Non-pigmented ciliary epithelial cell (primary cell): ENCODE measurements around the gene SERINC5.
"Not testable (repeated sequence)": the region's sequence is repeated elsewhere in the genome, so short reads cannot be mapped to it uniquely, and the experiment has no call there.

Experiments used
- DNase-seq: peaks from one replicate; pipeline ENCODE4 v3.0.0-alpha.2; 2010; ENCODE audit warnings: low read depth

SERINC5 gene

GRCh38 chr5:80195837-80196400, 59.9 kb downstream of the SERINC5 start:
- no peak for DNase-seq

GRCh38 chr5:80194468-80194867, 61.4 kb downstream of the SERINC5 start:
- DNase-seq, result no peak

GRCh38 chr5:80193401-80193800, 62.4 kb downstream of the SERINC5 start:
- DNase-seq, result no peak

GRCh38 chr5:80192507-80193241, 63.2 kb downstream of the SERINC5 start:
- DNase-seq, result no peak

GRCh38 chr5:80191991-80192398, 63.9 kb downstream of the SERINC5 start:
- no peak for DNase-seq

- no peak for DNase-seq
These were observed 64.5 kb downstream of the SERINC5 start for GRCh38 chr5:80191397-80191796.

GRCh38 chr5:80190960-80191359, 64.9 kb downstream of the SERINC5 start:
- no peak for DNase-seq

GRCh38 chr5:80189701-80190100, 66.1 kb downstream of the SERINC5 start:
- no peak for DNase-seq

GRCh38 chr5:80189201-80189600, 66.6 kb downstream of the SERINC5 start:
- no peak for DNase-seq

GRCh38 chr5:80187421-80188090, 68.3 kb downstream of the SERINC5 start:
- no peak for DNase-seq

GRCh38 chr5:80185535-80185934, 70.3 kb downstream of the SERINC5 start:
- not testable (repeated sequence) for DNase-seq

GRCh38 chr5:80185095-80185494, 70.8 kb downstream of the SERINC5 start:
- no peak for DNase-seq

GRCh38 chr5:80184235-80185023, 71.4 kb downstream of the SERINC5 start:
- DNase-seq, result no peak

GRCh38 chr5:80183728-80184234, 72.1 kb downstream of the SERINC5 start:
- DNase-seq, result not testable (repeated sequence)

GRCh38 chr5:80182809-80183580, 72.9 kb downstream of the SERINC5 start:
- DNase-seq, result no peak

- DNase-seq, result no peak
These were observed 74.1 kb downstream of the SERINC5 start for GRCh38 chr5:80181618-80182211.

GRCh38 chr5:80177236-80177635, 78.6 kb downstream of the SERINC5 start:
- no peak for DNase-seq

- DNase-seq, result no peak
These were observed 80.5 kb downstream of the SERINC5 start for GRCh38 chr5:80175337-80175736.

GRCh38 chr5:80174790-80175189, 81.1 kb downstream of the SERINC5 start:
- DNase-seq, result no peak

GRCh38 chr5:80172067-80172695, 83.7 kb downstream of the SERINC5 start:
- no peak for DNase-seq

GRCh38 chr5:80170117-80170535, 85.7 kb downstream of the SERINC5 start:
- DNase-seq, result no peak
